ACHN (cell line): ENCODE results near the gene SPRR2B.
"Not testable (repeated sequence)": the region's sequence is repeated elsewhere in the genome, so short reads cannot be mapped to it uniquely, and the experiment has no call there.

ENCODE experiments used
- DNase-seq: peaks from one replicate; pipeline ENCODE4 v3.0.0-alpha.2; 2015
- in situ Hi-C: cut with HindIII; loops from 2 replicates; pipeline ENCODE4 v1.10.0; 2017; ENCODE audit warnings: low sequenced_read_pairs, low pct_ligation_motif_present, low pct_unique_long_range_greater_than_20kb

The SPRR2B gene

GRCh38 chr1:153071511-153071910 lies at the start of gene SPRR2B:
SPRR2B (minus strand) TSS chr1:153071611; CDS start chr1:153070839, 772 bp downstream.
- DNase-seq: no peak
- in situ Hi-C loops: no loop called here

DNA sequence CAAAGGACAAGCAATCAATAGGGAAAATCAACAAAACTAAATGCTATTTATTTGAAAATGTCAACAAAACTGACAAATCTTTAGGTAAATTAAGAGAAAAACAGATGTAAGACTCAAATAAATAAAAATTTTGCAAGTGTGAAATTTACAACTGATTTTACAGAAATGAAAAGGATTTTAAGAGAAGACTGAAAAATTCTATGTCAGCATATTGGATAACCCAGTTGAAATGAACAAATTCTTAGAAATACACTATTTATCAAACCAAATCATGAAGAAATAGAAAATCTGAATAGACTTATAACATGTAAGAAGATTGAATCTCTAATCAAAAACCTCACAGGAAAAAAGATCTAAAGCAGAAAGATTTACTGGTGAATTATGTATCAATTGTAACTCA lies 49.5 kb upstream of the SPRR2B start:
- in situ Hi-C loops: no loop called here
- DNase-seq: no peak

DNA sequence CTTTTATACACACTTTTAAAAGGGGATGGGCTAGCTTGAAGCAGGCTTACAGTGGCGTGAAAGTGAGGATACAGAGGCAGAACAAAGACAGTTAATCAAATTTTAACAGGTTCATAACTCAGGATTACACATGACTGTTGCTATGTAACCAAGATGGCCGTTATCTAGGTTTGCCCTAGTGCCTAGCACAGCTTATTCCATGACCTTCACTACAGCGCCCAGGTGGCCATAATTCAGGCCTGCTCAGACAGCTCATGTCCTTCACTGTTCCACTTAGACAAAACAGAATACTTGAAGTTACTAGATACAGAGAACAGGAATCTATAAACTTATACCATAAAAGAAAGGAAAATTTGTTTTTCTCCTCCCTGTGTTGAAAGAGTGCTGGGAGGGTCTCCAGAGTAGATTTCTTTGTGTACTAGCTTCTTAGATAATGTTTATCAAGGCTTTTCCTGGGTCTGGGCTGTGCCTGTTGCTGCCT lies 48.1 kb upstream of the SPRR2B start:
- DNase-seq: no peak
- in situ Hi-C loops: no loop called here

DNA sequence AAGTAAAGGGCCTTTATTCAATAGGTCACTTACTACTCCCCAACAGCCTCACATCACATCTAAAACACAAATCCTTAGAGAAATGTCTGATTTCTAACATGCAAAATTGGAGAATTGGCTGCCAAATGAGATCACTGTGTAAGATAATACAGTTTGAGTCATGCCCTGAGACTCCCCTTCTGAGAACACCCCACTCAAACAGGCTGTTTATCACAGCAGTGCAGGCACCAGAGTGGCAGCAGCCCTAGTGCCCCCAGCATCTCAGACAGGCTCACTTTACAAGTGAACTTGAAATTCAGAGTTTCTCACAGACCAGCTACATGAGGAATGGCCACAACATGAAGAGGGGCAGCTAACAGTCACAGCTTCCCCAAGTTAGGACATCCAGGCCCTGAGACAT lies 43.9 kb upstream of the SPRR2B start:
- DNase-seq, in situ Hi-C loops: not testable (repeated sequence)

GRCh38 chr1:153113416-153113815 lies 42.0 kb upstream of the SPRR2B start, which contains the start of gene SPRR2F:
SPRR2F (minus strand) TSS chr1:153113516; CDS start chr1:153112733, 783 bp downstream.
- in situ Hi-C loops: no loop called here
- no peak for DNase-seq

DNA sequence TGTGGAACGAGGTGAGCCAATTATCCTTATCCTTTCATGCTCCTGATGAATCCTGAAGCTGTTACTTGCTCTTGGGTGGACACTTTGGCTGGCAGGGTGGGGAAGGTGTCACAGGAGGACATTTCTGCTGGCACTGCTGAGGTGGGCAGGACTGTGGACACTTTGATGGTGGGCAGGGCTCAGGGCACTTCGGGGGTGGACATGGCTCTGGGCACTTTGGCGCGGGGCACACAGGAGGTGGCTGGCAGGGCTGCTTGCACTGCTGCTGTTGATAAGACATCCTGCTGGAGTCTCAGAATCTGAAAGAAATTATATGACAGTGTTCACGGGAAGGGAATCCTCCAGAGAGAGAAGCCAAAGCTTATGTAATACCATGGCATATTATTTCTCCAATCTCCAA lies 41.0 kb upstream of the SPRR2B start:
- DNase-seq, in situ Hi-C loops: not testable (repeated sequence)

GRCh38 chr1:153100245-153100644 lies 28.8 kb upstream of the SPRR2B start:
- in situ Hi-C loops: no loop called here
- peak; percentile 33 for DNase-seq

DNA sequence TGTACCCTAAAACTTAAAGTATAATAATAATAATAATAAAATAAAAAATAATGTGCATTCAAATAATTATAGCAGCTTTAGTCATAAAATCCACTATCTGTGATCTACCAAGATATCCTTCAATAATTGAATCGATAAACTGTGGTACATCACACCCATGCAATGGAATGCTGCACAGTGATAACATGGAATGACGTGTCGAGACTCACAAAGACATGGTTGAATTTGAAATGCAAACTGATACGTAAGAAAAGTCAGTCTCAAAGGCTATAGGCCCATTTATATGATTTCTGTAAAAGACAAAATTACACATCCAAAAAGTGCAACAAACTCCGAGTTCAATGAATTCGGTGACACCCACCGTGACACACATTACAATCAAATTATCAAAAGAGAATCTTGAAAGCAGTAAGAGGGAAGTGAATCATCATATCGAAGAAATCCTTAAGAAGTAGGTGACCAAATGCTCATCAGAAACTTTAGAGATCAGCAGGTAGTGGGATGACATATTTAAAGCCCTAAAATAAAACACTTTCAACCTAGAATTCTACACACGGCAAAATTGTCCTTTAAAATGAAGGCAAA lies 28.1 kb upstream of the SPRR2B start:
- in situ Hi-C loops: no loop called here
- no peak for DNase-seq

DNA sequence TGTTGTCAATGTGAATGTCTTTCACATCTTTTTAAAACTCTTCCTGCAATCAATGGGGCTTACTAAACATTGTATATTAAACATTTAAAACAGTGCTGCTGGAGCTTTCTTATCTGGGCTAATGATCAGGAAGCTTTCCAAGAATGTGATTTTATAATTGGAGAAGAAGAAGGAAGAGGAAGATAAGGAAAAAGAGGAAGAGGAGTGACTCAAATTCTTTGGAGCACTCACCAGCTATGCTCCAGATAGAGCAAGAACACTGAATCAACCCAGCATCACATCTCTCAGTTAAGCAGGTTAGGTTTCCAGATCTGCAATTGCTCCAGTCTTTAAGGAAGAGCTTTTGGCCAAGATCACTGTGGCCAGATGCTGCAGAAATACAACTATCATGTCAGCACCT lies 24.4 kb upstream of the SPRR2B start:
- in situ Hi-C loops: no loop called here
- DNase-seq: no peak

DNA sequence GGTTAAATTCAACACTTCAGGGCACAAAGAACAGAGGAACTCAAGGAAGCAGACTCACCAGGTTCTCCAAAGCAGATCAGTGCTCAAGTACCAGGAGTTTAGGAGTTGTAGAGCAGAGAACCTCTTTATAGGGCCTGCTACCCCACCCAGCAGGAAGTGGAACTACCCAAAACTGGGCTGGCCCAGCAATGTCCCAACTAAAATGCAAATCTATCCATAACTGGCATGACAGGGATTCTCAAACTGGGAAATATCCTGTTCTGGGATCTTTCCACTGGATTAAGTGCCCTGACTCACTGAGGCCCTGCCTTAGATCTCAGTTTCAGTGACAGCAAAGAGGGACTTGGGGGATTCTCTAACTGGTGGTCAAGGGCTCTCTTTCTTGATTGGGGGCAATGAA lies 23.0 kb upstream of the SPRR2B start, which contains the start of gene SPRR2E:
Gene SPRR2E (minus strand): TSS at position 101 of the 400 bp plus-strand sequence. CDS start 775 bp downstream, outside the sequence.
- in situ Hi-C loops: no loop called here
- no peak for DNase-seq

GRCh38 chr1:153087652-153088051 lies 16.2 kb upstream of the SPRR2B start:
- no peak for DNase-seq
- in situ Hi-C loops: no loop called here

DNA sequence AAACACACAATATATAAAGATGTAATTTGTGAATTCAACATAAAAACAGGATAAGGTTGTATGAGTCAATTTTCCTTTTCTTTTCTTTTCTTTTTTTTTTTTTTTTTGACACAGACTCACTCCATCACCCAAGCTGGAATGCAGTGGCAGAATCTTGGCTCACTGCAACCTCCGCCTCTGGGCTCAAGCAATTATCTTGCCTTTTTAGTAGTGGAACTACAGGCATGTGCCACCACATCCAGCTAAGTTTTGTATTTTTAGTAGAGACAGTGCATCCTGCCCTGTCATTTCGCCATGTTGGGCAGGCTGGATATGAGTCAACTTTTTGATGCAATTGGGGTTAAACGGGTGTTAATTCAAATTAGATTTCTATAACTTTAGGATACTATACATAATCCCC lies 10.3 kb upstream of the SPRR2B start:
- in situ Hi-C loops: no loop called here
- DNase-seq: no peak

DNA sequence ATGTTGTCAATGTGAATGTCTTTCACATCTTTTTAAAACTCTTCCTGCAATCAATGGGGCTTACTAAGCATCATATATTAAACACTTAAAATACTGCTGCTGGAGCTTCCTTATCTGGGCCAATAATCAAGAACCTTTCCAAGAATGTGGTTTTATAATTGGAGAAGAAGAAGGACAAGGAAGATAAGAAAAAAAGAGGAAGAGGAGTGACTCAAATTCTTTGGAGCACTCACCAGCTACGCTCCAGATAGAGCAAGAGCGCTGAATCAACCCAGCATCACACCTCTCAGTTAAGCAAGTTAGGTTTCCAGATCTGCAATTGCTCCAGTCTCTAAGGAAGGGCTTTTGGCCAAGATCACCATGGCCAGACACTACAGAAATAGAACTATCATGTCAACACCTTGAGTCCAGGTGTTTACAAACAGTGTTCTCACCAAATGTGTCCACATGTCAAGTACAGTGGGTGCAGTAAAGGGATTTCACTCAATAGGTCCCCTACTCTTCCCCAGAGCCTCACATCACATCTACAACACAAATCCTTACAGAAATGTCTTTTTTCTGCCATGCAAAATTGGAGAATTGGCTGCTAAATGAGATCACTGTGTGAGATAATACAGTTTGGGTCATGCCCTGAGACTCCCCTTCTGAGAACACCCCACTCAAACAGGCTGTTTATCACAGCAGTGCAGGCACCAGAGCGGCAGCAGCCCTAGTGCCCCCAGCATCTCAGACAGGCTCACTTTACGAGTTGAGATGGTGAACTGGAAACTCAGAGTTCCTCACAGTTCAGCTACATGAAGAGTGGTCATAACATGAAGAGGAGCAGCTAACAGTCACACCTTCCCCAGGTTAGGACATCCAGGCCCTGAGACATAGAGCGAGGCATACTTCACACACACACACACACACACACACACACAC lies 1.7 kb upstream of the SPRR2B start:
- in situ Hi-C loops: no loop called here
- no peak for DNase-seq

DNA sequence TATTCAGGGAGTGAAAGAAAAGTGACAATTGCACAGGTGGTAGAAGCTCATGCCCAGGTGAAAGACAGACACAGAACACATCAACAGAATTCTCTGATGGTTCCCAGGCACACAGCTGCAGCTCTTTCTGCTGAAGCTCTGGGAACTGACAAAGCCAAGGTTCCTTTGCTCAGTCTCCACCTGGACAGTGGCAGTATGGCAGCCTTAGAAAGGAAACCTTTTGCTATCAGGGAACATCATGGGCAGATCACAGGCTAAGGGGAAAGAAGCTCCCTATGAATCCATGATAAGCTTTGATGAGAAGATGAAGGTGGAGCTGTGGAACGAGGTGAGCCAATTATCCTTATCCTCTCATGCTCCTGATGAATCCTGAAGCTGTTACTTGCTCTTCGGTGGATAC lies 1.2 kb downstream of the SPRR2B start:
- no peak for DNase-seq
- in situ Hi-C loops: no loop called here

GRCh38 chr1:153058826-153059784 lies 12.3 kb downstream of the SPRR2B start:
- in situ Hi-C loops: no loop called here

DNA sequence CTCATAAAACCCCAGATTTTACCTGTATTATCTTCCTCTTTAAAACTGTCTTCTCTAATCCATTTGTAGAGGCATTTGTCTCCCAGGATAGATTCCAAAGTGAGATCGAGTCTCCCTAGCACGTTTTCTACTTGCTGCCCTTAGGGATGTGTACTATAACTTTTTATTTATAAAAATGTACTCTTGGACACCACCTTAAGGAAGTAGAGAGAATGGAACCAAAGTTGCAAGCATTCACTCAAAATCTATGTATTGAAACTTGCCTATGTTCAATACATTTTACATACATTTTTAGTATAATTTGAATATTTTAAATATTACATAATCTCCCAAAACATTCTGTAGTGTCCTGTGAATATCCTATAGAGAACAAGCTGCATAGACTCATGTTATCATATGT lies 13.3 kb downstream of the SPRR2B start:
- in situ Hi-C loops: no loop called here
- DNase-seq: no peak

More at GRCh38 chr1:153058826-153059784, 12.3 kb downstream of the SPRR2B start:
- no peak for DNase-seq

- no peak for DNase-seq
- in situ Hi-C loops: no loop called here
These were observed 14.0 kb downstream of the SPRR2B start, which contains the start of gene SPRR2A for GRCh38 chr1:153057375-153057774. SPRR2A (minus strand) TSS chr1:153057512; CDS start chr1:153056735, 777 bp downstream.

DNA sequence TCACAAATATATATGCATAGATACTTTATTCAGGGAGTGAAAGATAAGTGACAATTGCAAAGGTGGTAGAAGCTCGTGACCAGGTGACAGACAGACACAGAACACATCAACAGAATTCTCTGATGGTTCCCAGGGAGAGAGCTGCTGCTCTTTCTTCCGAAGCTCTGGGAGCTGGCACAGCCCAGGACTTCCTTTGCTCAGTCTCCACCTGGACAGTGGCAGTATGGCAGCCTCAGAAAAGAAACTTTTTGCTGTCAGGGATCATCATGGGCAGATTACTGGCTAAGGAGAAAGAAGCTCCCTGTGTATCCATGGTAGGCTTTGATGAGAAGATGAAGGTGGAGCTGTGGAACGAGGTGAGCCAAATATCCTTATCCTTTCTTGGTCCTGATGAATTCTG lies 15.3 kb downstream of the SPRR2B start:
- in situ Hi-C loops, DNase-seq: not testable (repeated sequence)
